ENCODE data around the gene PHF1.
"Not testable (repeated sequence)": the region's sequence is repeated elsewhere in the genome, so short reads cannot be mapped to it uniquely, and the experiment has no call there.

Gene PHF1

DNA sequence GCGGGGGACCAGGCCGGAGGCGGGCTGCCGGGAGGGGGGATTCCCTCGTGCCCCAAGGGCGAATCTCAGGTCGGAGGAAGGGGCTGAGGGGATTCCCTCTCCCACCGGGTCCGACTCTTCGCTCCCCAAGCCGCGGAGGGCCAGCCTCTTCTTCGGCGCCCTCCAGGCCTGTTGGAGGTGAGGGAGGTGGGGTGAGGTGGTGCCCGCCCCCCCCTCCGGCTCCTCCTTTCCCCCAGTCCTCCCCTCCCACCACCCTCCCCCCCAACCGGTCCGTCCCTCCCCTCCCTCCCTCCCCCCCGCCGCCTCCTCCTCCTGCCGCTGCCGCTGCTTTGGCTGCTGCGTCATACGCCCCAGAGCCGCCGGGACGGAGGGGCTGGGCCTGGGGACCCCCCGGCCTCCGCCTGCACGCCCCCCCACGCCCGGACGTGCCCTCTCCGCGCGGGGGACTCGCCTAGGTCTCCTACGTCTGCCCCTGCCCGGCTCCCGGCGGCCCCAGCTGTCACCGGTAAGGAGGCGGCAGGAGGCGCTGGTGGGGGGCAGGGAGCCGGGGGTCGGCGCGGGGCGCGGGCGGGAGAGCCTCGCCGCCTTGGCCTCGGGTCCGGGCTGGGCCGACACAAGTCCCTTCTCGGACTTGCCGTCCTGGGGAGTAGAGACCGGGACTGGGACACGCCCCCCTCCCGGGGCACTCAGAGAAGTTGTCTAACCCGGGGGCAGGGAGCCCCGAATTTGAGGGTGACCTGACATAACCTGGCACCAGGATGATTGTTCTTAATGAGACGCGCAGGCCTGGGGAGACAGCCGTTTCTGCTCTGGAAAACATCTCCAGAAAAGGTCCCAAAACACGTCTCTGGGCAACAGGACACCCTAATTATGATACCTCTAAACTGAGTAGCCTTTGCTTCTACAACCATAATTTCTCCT lies at the start of gene PHF1:
TSS of gene PHF1 (plus strand) at position 304 of the 921 bp plus-strand sequence. CDS start 1,250 bp downstream, outside the sequence.
- no peak for DNase-seq (ENCODE audit: low read depth, low spot score)

DNA sequence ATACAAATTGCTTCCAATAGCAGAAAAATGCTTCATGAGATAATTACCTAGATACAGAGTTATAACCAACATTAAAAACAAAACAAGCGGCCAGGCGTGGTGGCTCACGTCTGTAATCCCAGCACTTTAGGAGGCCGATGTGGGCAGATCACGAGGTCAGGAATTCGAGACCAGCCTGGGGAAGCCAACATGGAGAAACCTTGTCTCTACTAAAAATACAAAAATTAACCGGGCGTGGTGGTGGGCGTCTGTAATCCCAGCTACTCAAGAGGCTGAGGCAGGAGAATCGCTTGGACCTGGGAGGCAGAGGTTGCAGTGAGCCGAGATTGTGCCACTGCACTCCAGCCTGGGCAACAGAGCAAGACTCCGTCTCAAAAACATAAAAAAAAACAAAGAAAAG lies 47.3 kb upstream of the PHF1 start:
- not testable (repeated sequence) for DNase-seq (ENCODE audit: low read depth, low spot score)

DNA sequence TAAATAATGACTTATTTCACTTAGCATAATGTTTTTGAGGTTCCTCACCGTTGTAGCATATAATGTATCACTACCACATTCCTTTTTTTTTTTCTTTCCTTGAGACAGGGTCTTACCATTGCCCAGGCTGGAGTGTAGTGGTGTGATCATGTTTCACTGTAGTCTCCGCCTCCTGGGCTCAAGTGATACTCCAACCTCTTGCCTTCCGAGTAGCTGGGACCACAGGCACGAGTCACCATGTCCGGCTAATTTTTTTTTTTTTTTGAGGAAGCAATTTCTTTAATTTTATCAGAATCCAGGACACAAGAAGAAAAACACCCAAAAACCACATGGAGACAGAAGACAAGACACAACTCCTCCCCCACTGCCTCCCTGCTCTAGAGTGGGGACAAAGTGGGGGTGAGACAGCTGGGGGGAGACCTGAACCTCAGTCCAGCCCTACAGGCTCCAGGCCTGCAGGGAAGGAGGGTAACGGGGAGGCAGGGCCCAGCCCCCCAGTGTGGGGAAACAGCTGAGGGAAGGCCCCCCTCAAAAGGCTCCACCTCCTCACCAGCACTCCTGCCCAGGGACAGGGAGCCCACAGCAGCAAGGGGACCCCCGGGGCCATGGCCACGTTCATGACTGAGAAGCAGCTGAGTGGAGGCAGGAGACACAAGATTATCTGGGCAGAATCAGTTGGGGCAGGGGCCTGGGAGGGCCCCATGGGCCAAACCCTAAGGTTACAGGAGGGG lies 46.2 kb upstream of the PHF1 start:
- DNase-seq (ENCODE audit: low read depth, low spot score), result peak; percentile 65

DNA sequence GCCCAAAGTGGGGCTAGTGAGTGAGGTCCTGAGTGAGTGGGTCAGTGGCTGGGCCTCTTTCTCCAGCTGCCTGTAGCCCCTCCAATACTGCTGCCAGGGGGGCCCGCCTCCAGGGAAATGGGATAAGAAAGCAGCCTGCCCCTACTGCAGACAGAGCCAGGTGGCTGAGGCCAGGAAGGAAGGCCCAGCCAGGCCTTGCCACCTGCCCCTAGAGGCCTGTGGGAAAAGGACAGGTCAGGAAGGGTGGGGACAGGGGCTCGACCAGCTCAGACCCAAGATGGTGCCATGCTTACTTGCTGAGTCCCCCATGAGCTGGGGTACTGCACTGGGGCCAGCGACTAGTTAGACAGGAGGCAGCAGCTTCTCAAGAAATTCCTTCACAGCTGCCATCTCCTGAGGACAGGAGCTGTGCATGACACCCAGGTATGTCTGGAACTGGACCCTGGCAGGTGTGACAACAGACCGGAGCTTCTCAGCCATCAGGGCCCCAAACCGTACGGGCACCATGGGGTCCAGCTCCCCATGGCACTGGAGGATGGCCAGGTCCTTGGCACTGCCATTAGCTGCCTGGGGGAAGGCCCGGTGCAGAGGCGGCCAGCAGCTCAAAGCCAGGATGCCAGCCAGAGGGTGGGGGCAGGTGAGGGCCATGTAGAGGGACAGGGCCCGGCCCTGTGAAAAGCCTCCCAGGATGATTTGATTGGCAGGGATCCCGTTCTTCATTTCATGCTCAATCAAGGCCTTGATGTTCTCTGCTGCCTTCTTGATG lies 45.4 kb upstream of the PHF1 start:
- DNase-seq (ENCODE audit: low read depth, low spot score), result not testable (repeated sequence)

DNA sequence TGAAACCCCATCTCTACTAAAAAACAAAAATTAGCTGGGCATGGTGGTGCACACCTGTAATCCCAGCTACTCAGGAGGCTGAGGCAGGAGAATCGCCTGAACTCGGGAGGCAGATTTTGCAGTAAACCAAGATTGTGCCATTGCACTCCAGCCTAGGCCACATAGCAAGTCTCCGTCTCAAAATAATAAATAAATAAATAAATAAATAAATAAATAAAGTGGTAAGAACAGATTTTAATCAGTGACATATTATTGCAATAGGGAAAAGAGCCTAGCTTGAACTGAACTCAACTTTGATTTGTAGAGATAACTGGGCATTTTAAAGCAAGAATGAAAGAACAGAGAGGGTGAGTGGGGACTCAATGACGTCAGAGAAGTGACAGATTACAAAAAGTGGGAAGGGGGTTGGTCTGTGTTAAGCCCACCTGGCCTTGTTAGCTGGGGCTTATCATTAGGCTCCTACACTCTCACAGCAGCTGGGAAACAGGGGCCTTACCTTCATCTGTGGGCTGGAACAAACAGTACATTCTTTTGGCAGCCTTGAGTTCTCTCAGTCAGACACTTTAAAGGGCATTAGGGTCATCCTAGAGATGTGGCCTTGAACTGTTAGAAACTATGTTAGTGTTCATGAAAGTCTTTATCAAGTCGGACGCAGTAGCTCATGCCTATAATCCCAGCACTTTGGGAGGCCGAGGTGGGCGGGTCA lies 43.7 kb upstream of the PHF1 start:
- DNase-seq (ENCODE audit: low read depth, low spot score), result no peak

DNA sequence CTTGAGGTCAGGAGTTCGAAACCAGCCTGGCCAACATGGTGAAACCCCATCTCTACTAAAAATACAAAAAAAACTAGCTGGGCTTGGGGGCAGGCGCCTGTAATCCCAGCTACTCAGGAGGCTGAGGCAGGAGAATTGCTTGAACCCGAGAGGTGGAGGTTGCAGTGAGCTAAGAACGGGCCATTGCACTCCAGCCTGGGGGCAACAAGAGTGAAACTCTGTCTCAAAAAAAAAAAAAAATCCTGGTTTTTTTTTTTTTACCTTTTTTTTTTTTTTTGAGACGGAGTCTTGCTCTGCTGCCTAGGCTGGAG lies 43.1 kb upstream of the PHF1 start:
- DNase-seq (ENCODE audit: low read depth, low spot score), result not testable (repeated sequence)

DNA sequence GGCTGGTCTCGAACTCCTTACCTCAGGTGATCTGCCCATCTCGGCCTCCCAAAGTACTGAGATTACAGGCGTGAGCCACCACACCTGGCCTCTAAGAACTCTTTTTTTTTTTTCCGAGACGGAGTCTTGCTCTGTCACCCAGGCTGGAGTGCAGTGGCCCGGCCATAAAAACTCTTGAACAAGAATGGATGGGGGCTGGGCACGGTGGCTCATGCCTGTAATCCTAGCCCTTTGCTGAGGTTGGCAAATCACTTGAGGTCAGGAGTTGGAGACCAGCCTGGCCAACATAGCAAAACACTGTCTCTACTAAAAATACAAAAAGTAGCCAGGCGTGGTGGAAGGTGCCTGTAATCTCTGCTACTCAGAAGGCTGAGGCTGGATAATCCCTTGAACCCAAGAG lies 38.9 kb upstream of the PHF1 start:
- DNase-seq (ENCODE audit: low read depth, low spot score), result not testable (repeated sequence)

DNA sequence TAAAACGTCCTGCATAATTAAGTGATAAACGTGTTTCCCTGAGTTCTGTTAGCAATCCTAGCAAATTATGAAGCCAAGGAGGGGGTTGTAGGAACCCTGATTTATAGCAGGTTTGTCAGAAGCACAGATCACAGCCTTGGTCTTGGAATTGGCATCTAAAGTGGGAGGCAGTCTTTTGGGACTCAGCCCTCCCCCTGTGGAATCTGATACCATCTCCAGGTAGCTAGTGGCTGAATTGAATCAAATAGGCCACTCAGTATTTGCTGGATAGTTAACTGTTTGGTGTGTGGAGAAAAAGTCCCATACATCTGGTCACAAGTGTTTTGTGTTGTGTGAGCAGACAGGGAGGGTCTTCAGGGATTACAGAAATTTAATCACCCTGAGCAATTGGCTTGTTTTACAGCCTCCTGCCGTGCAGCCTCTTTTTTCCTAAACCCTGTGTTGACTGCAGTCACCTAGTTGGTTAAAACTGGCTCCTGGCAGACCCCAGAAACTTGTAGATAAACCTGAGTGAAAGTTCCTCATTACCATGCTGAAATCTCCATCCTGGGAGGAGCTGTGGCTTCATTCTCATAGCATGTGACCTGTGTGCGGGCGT lies 38.2 kb upstream of the PHF1 start:
- no peak for DNase-seq (ENCODE audit: low read depth, low spot score)

DNA sequence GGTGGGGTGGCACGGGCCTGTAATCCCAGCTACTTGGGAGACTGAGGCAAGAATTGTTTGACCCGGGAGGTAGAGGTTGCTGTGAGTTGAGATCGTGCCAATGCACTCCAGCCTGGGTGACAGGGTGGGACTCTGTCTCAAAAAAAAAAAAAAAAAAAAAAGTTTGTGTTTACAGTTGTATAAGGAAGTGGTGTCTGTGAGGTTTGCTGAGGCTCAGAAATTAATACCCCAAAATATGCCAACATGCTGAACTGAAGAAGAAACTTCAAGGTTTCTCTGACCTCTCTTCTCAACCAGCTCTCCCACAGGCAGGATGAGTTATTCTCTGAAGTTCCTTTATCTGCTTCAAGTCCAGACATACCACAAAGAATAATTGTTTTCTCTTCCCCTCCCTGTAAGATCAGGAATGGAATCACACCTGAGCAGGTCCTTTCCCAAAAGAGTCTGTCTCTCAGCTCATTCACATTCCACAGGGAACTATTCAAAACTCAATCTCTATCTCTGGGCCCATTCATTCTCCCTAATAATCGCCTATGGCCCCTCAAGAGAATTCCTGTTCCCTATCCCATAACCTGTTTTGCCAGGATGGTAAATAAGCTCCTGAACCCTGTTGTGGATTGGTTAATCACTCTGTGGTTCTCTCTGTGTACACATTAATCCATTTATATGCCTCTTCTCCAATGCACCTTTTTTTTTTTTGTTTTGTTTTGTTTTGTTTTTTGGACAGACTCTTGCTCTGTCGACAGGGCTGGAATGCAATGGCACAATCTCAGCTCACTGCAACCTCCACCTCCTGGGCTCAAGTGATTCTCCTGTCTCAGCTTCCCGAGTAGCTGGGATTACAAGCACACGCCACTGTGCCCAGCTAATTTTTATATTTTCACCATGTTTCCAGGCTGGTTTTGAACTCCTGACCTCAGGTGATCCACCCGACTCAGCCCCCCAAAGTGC lies 36.6 kb upstream of the PHF1 start:
- DNase-seq (ENCODE audit: low read depth, low spot score), result no peak

DNA sequence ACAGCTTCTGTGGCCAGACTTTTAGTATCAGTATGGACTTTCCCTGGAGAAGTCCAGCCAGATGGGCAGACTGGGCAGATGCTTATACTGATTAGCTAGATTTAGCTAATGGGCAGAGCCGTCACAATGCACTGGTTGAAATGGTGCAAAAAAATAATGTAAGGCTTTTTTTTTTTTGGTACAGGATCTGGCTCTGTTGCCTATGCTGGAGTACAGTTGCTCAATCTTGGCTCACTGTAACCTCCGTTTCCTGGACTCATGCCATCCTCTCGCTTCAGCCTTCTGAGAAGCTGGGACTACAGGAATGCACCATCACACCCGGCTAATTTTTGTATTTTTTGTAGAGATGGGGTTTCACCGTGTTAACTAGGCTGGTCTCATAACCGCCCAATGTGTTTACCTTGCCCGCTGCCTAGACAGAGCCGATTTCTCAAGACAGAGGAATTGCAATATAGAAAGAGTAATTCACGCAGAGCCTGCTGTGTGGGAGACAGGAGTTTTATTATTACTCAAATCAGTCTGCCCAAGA lies 35.6 kb upstream of the PHF1 start:
- no peak for DNase-seq (ENCODE audit: low read depth, low spot score)

DNA sequence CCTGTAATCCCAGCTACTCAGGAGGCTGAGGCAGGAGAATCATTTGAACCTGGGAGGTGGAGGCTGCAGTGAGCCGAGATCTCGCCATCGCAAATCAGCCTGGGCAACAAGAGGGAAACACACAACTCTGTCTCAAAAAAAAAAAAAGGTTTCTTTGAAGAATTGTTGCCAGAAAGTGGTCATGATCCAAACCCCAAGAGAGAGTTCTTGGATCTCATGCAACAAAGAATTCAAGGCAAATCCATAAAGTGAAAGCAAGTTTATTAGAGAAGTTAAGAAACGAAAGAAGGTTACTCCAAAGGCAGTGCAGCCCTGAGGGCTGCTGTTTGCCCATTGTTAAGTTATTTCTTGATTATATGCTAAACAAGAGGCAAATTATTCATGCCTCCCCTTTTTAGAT lies 33.6 kb upstream of the PHF1 start:
- no peak for DNase-seq (ENCODE audit: low read depth, low spot score)

DNA sequence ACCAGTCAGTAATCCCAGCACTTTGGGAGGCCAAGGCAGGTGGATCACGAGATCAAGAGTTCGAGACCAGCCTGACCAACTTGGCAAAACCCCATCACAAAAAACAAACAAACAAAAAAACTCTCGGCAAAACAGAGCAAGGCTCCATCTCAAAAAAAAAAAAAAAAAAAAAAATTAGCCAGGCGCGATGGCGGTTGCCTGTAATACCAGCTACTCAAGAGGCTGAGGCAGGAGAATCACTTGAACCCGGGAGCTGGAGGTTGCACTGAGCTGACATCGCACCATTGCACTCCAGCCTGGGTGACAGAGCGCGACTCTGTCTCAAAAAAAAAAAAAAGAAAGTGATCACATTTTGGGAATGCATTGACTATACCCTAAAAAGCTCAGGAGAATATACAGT lies 31.6 kb upstream of the PHF1 start:
- DNase-seq (ENCODE audit: low read depth, low spot score), result not testable (repeated sequence)

DNA sequence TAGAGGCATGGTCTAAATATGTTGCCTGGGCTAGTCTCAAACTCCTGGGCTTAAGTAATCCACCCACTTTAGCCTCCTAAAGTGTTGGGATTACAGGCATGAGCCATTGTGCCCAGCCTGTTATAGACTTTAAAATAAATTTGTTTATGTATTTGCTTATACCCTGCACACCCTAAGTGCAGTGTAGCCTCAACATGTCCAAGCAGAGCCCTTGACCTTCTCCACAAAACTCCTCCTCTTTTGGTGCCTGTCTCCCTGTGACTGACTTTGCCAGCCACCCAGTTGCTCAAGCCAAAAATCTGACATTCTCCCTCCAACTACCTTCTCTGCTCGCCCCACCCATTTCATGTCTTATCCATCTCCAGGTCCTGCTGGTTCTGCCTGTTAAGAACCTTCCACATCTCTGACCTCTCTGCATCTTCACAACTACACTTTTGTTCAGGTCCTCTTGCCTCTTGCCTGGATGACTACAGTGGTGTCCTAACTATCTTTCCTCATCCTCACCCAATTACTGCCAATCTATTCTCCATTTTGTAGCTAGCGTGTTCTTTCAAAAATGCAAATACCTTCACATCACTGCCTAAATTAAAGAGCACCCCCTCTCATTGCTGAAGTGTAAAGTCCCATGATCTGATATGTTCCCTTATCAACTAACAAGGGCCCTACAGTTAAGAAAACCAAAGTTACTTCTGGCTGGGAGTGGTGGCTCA lies 30.4 kb upstream of the PHF1 start:
- DNase-seq (ENCODE audit: low read depth, low spot score), result no peak

DNA sequence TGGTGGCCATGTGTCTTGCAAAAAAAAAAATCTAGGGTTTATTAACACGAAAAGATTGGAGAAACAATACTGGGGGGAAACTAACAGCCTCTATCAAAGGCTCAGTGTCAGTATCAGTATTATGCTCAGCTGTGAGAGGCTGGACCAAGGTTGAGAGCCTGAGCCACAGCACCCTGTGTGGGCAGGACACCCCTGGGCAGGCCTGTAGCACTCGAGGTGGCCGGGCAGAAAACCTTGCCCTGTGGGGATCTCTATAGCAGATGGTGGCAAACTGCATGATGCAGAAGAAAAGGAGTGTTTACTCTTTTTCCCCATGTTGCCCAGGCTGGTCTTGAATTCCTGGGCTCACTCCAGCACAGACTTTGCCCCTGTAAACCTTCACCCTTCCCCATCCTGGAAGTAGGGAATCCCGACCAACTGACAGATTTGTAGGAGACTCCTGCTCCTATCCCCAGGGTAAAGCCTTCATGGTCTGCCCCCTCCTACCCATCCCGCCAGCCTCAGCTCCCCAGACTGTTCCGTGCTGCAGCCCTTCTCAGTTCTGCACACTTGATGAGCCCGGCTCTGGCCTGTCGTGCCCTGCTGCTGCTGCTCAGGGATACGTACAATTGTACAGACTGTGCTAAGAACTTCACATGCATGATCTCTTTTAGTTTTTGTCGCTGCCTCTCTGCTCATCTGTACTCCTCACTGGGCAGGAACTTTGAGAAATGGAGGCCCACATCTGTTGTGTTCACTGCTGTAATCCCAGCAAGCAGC lies 27.2 kb upstream of the PHF1 start:
- no peak for DNase-seq (ENCODE audit: low read depth, low spot score)

DNA sequence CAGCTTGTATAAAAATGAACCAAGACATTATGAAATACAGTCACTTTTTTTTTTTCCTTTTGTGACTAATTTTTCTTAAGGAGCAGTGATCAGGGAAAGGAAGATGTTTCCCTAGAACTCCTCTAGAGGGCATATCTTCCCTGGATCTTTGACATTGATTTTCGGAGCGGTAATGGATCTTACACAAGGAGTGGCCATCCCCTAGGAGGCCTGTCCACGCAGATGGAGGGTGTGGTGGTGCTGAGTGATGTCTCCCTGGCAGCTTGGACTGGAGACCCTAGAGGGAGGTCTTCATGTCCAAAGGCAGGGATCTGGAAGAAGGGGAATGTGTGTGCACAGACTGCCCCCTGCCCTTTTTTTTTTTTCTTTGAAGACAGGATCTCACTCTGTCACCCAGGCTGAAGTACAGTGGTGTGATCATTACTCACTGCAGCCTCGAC lies 26.2 kb upstream of the PHF1 start:
- no peak for DNase-seq (ENCODE audit: low read depth, low spot score)

DNA sequence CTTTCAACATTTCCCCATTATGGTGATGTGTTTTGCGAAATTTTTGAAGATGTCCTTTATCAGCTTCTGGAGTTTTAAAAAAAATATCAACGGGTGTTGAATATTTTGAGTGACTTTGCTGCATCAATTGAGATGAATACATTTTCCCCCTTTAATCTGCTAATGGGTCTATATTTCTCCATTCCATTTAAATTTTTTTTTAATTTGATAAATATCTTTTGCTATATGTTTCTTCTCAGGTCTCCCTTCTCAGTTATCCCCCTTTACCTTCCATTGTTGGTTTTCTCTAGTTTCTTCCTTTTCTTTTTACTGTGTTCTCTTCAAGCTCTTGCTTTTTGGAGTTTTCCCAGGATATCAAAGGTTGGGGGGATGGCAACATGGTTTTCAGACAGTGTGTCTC lies 20.6 kb upstream of the PHF1 start:
- DNase-seq (ENCODE audit: low read depth, low spot score), result no peak

DNA sequence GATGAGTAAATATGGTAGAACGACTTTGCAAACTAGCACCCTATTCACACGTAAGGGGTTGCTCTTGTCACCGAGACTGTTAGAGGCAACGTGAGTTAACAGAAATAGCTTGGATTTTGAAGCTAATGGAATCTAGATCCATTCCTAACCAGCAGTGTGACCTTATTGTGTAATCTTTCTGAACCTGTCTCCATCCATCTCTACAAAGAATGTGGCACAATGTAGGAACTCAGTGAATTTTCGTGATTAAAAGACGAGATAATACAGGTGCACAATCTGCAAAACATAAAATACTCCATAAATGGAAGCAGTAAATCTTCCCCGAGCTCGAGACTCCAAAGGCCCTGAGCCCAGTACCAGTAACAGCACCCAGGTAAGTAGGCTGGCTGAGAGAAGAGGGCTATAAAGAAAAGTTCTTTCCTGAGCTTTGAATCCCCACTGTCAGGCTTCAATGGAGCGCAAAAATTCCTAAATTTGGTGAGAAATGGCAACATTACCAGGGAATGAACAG lies 20.0 kb upstream of the PHF1 start:
- DNase-seq (ENCODE audit: low read depth, low spot score), result no peak

DNA sequence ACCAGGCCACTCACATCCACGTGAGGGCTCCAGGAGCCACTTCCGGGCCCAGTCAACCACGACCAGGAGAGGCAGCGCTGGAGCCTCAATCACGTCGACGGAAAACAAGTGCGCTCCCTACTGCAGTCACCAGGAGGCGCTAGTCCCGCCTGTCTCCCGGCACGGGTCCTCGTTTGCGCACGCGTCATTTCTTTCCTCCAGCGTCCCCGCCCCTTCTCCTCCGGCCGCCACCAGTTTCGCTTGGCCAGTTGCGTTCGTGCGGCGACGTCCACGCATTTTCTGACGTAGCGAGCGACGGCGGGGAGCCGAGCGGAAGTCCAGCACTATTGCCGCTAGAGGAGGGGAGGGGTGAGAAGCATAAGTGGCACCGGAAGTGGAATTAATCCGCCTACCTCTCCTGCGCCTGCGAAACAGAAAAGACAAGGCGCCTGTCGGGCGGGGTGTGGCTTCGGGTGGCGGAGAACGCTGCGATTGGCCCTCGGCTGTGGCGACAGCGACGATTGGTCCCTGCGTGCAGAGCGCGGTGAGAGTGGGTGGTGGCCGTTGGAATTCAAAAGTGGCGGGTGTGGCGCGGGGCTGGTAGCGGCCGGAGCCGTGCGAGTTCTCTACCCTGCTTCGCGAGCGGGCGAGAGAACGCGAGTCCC lies 19.4 kb upstream of the PHF1 start, which contains the start of gene KIFC1:
TSS of gene KIFC1 (plus strand) at position 546 of the 644 bp plus-strand sequence. CDS start 163 bp downstream, outside the sequence.
- DNase-seq (ENCODE audit: low read depth, low spot score), result peak; percentile 100
